ENCODE data around the gene POLA1. TPM values are rescaled to one million over a fixed set of nuclear protein-coding genes. Genes with fewer than 3 reads are reported as not detected.

The POLA1 gene
- total and polyA plus RNA-seq, 7 donors = 1.8 to 15.0 (median 11.4) TPM

DNA sequence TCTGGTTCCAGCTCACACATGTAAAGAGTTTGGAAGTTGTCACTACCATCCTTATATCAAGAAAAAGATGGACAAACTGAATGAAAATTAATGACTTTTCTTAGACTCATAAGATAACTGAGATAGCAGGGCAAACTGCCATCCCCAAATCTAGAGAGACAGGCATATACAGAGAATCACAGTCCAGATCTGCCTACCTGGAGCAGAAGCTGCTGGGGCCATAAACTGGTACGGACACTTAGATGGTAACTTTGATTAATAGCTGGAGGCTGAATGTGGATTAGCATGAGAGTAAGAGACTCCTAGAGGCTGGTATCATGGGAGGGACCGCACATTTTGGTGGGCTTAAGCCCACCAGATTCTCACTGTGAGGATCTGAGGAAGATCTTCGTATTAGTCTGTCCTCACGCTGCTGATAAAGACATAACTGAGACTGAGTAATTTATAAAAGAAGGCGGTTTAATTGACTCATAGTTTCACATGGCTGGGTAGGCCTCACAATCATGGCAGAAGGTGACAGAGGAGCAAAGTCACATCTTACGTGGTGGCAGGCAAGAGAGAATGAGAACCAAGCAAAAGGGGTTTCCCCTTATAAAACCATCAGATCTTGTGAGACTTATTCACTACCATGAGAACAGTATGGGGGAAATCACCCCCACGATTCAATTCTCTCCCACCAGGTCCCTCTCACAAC is 10.8 kb upstream of the POLA1 start:
- Histone ChIP-seq H3K27me3 (no peaks in the 10 kb centered on the region), H3K36me3 (no peaks in the 10 kb centered on the region), H3K9me3 (no peaks in the 10 kb centered on the region), H3K27ac (no peak overlapping the region), H3K4me3 (no peak overlapping the region), H3K4me1 (no peaks in the 10 kb centered on the region)
- intact Hi-C loops (cut with DNase I) = no loop called here
- DNase-seq = no peak
- WGBS, 2 donors = 82 to 86% methylated on average over 7 of the region's 7 CpGs
- TF ChIP-seq POLR2A (IDR thresholded peaks at IDR 0.05) (no peak), POLR2AphosphoS5 (IDR thresholded peaks at IDR 0.05) (no peak), EP300 (IDR thresholded peaks at IDR 0.05) (no peak)
- TF ChIP-seq, protein P1, sequence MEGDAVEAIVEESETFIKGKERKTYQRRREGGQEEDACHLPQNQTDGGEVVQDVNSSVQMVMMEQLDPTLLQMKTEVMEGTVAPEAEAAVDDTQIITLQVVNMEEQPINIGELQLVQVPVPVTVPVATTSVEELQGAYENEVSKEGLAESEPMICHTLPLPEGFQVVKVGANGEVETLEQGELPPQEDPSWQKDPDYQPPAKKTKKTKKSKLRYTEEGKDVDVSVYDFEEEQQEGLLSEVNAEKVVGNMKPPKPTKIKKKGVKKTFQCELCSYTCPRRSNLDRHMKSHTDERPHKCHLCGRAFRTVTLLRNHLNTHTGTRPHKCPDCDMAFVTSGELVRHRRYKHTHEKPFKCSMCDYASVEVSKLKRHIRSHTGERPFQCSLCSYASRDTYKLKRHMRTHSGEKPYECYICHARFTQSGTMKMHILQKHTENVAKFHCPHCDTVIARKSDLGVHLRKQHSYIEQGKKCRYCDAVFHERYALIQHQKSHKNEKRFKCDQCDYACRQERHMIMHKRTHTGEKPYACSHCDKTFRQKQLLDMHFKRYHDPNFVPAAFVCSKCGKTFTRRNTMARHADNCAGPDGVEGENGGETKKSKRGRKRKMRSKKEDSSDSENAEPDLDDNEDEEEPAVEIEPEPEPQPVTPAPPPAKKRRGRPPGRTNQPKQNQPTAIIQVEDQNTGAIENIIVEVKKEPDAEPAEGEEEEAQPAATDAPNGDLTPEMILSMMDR (IDR thresholded peaks at IDR 0.05) = no peak

DNA sequence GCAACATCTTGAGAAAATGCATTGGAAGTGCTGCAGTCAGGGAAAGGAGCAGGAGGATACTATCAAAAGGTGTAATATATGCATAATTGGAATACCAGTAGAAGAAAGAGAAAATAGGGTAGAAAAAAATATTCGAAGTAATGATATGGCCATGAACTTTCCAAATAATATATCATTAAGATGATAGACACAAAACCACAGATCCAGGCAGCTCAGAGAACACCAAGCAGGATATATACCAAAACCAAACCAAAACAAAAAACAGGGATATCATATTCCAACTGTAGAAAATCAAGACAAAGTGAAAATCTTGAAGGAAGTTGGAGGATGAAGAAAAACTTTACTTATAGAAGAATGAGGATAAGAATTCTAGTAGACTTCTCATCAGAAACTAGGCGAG is 9.7 kb upstream of the POLA1 start:
- intact Hi-C loops (cut with DNase I) = no loop called here
- Histone ChIP-seq H3K9me3 (no peaks in the 10 kb centered on the region), H3K4me1 (no peaks in the 10 kb centered on the region), H3K27ac (no peak overlapping the region), H3K36me3 (no peaks in the 10 kb centered on the region), H3K27me3 (no peaks in the 10 kb centered on the region), H3K4me3 (no peak overlapping the region)
- 95 to 97% methylated on average over 2 of the region's 2 CpGs for WGBS, 2 donors
- no peak for DNase-seq
- TF ChIP-seq, protein P1 (IDR thresholded peaks at IDR 0.05) = no peak
- TF ChIP-seq EP300 (IDR thresholded peaks at IDR 0.05) = no peak
- TF ChIP-seq POLR2AphosphoS5 (IDR thresholded peaks at IDR 0.05) = no peak
- TF ChIP-seq POLR2A (IDR thresholded peaks at IDR 0.05) = no peak

DNA sequence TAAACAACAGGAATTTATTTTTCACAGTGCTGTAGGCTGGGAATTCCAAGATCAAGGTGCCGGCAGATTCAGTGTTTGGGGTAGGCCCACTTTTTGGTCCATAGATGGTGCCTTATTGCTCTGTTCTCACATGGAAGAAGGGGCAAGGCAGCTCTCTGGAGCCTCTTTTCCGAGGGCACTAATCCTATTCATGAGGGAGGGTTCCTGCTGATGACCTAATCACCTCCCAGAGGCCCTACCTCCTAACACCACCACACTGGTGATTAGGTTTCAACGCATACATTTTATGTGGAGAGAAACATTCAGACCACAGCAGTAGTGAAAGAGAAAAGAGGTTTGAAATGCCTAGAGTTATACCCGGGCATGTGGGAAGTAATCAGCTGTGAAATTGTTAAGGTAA is 1.4 kb upstream of the POLA1 start:
- no peaks in the 10 kb centered on the region for H3K27me3 ChIP-seq
- H3K9me3 ChIP-seq = no peaks in the 10 kb centered on the region
- TF ChIP-seq POLR2A (IDR thresholded peaks at IDR 0.05) = no peak
- TF ChIP-seq POLR2AphosphoS5 (IDR thresholded peaks at IDR 0.05) = no peak
- TF ChIP-seq EP300 (IDR thresholded peaks at IDR 0.05) = no peak
- peaks cover 0 to 9% (median 4%) of the 10 kb centered on the region in 4 donors for H3K4me1 ChIP-seq
- intact Hi-C loops (cut with DNase I) = loop anchor here (5.0 kb wide), 1 partner anchor 1025 kb away; the partner anchor contains the start of gene PRDX4
- H3K36me3 ChIP-seq = no peaks in the 10 kb centered on the region
- 81 to 84% methylated on average over 4 of the region's 4 CpGs for WGBS, 2 donors
- DNase-seq = no peak
- H3K27ac ChIP-seq = no peak overlapping the region
- no peak overlapping the region for H3K4me3 ChIP-seq

DNA sequence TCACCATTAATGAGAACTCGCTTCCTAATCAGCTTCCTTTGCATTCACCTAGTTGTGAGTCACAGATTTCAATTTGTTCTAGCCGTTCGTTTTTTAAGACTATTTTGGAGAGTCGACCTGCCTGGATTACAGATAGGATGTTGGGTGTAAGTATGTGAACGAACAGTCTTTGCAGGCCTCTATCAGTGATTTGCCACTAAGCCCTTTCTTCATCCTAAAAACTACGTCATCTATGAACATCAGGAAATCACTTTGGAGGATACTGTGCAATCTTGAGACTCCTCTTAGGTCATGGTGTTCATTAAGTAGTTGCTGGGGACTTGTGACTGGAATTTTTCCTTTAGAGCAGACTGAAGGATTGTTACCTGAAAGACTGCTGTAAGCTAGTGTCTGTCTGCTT is 1.1 kb downstream of the POLA1 start:
- no peak for DNase-seq
- 19 to 41% methylated on average over 6 of the region's 6 CpGs for WGBS, 2 donors

DNA sequence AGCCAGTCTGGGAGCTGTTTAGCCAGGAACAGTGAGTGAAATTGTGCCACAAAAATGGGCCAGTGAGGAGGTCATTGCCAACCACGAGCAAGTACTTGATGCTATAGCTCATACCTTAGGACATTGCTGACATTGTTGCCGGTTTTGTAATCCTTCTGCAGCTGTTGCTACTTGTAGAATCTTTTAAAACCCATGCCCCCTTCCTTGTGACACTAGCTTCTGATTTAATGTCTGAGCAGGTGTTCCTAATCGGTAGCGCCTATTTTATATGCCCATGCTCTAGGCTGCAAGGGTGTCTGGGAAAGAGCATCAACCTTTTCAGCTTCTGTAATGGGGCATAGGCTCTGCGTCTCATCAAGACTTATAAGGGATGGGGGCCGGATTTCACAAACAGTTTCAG is 2.6 kb downstream of the POLA1 start:
- TF ChIP-seq, protein P1 (IDR thresholded peaks at IDR 0.05) = no peak
- TF ChIP-seq EP300 (IDR thresholded peaks at IDR 0.05) = no peak
- no peak for TF ChIP-seq POLR2A (IDR thresholded peaks at IDR 0.05)
- no peak for TF ChIP-seq POLR2AphosphoS5 (IDR thresholded peaks at IDR 0.05)
- DNase-seq = no peak
- intact Hi-C loops (cut with DNase I) = no loop called here
- H3K4me3 ChIP-seq = no peak overlapping the region
- peaks cover 0 to 6% (median 0%) of the 10 kb centered on the region in 4 donors for H3K36me3 ChIP-seq
- no peak overlapping the region for H3K27ac ChIP-seq
- H3K9me3 ChIP-seq = no peaks in the 10 kb centered on the region
- 81 to 83% methylated on average over 6 of the region's 6 CpGs for WGBS, 2 donors
- H3K4me1 ChIP-seq = peaks cover 0 to 9% (median 4%) of the 10 kb centered on the region in 4 donors
- no peaks in the 10 kb centered on the region for H3K27me3 ChIP-seq

More for the DNA sequence above, 1.1 kb downstream of the POLA1 start:
- TF ChIP-seq, protein P1 (IDR thresholded peaks at IDR 0.05) = no peak
- TF ChIP-seq POLR2AphosphoS5 (IDR thresholded peaks at IDR 0.05) (no peak), EP300 (IDR thresholded peaks at IDR 0.05) (no peak), POLR2A (IDR thresholded peaks at IDR 0.05) (no peak)
- Histone ChIP-seq H3K4me3 (peak overlapping the region in 1 of 4 donors; percentile 57), H3K27ac (no peak overlapping the region), H3K36me3 (no peaks in the 10 kb centered on the region), H3K27me3 (no peaks in the 10 kb centered on the region), H3K4me1 (peaks cover 0 to 9% (median 4%) of the 10 kb centered on the region in 4 donors), H3K9me3 (no peaks in the 10 kb centered on the region)
- intact Hi-C loops (cut with DNase I) = loop anchor here (5.0 kb wide), 1 partner anchor 1028 kb away; the partner anchor contains the start of gene PRDX4
